Keratinocyte (primary cell): ENCODE results near the gene FHDC1. TPM values are rescaled to one million over a fixed set of nuclear protein-coding genes. Genes with fewer than 3 reads are reported as not detected.

ENCODE experiments used
- DNase-seq: peaks from one replicate; pipeline ENCODE4 v3.0.0-alpha.2; 2011; ENCODE audit warnings: low read depth, missing footprints, low spot score
- FAIRE-seq: peaks from 2 replicates; lab custom pipeline; 2011; peaks lifted over from hg19 to GRCh38; lab: Jason Lieb, UNC
- H2AFZ ChIP-seq: 2 replicates; pipeline ENCODE4 v1.6.0; 2012; ENCODE audit warnings: low read length, control low read depth, inconsistent platforms; ENCODE audit not compliant: control insufficient read depth
- H3K27ac ChIP-seq: 2 replicates; pipeline ENCODE4 v1.5.1; 2011; ENCODE audit warnings: low read length; ENCODE audit not compliant: control insufficient read depth, insufficient read depth
- H3K27me3 ChIP-seq: 3 replicates; pipeline ENCODE4 v1.6.0; 2011; ENCODE audit warnings: low read length; ENCODE audit not compliant: control insufficient read depth, insufficient read depth; ENCODE audit errors: extremely low read depth
- H3K36me3 ChIP-seq, 2 experiments: 2 replicates in 1 of 2; 3 replicates in 1 of 2; pipeline ENCODE4 v1.5.1; 2011; ENCODE audit warnings: low read length in 2 of 2, mild to moderate bottlenecking in 1 of 2; ENCODE audit not compliant: control insufficient read depth in 2 of 2, insufficient read depth in 2 of 2; ENCODE audit errors: extremely low read depth in 1 of 2
- H3K4me1 ChIP-seq: 3 replicates; pipeline ENCODE4 v1.5.1; 2011; ENCODE audit warnings: low read length; ENCODE audit not compliant: control insufficient read depth, insufficient read depth; ENCODE audit errors: extremely low read depth
- H3K4me2 ChIP-seq: 3 replicates; pipeline ENCODE4 v1.6.0; 2011; ENCODE audit warnings: low read depth, low read length; ENCODE audit not compliant: control insufficient read depth, insufficient read depth; ENCODE audit errors: extremely low read depth
- H3K4me3 ChIP-seq, 3 experiments: fragments of 200-600 bp in 1 of 3; sonication (generic) in 1 of 3; 2 replicates in 2 of 3; 3 replicates in 1 of 3; pipeline ENCODE4 v1.5.1; 2011 to 2016; ENCODE audit warnings: low read length in 3 of 3, mild to moderate bottlenecking in 3 of 3, control low read depth in 2 of 3, inconsistent platforms in 1 of 3, low read depth in 1 of 3, mixed read lengths in 1 of 3, mixed run types in 1 of 3, moderate library complexity in 1 of 3; ENCODE audit not compliant: control insufficient read depth in 2 of 3, insufficient read depth in 2 of 3; ENCODE audit errors: extremely low read depth in 1 of 3
- H3K79me2 ChIP-seq: 2 replicates; pipeline ENCODE4 v1.6.0; 2012; ENCODE audit warnings: low read length; ENCODE audit not compliant: control insufficient read depth, insufficient read depth
- H3K9ac ChIP-seq: 3 replicates; pipeline ENCODE4 v1.6.0; 2011; ENCODE audit warnings: low read length; ENCODE audit not compliant: control insufficient read depth, insufficient read depth; ENCODE audit errors: extremely low read depth
- H3K9me1 ChIP-seq: 3 replicates; pipeline ENCODE4 v1.6.0; 2011; ENCODE audit warnings: low read length; ENCODE audit not compliant: control insufficient read depth, insufficient read depth; ENCODE audit errors: extremely low read depth
- H3K9me3 ChIP-seq: 2 replicates; pipeline ENCODE4 v1.5.1; 2012; ENCODE audit warnings: low read depth, low read length; ENCODE audit not compliant: control insufficient read depth
- H4K20me1 ChIP-seq: 3 replicates; pipeline ENCODE4 v1.6.0; 2011; ENCODE audit warnings: low read length; ENCODE audit not compliant: control insufficient read depth, insufficient read depth; ENCODE audit errors: extremely low read depth
- EZH2 ChIP-seq: IDR thresholded peaks from one replicate; pipeline ENCODE4 v1.6.1; 2012; ENCODE audit warnings: inconsistent platforms, mild to moderate bottlenecking, low read length, moderate library complexity
- dilution Hi-C: fragments of 300-500 bp; cut with MboI; formaldehyde crosslinking; loops from one replicate; pipeline ENCODE4 v1.7.0; 2020; ENCODE audit warnings: low sequenced_read_pairs; ENCODE audit not compliant: extremely low pct_ligation_motif_present
- polyA plus RNA-seq, 5 experiments: library from polyadenylated mRNA; depleted of rRNA in 3 of 5; stranded (reverse) in 3 of 5; stranded (forward) in 1 of 5; unstranded in 1 of 5; fragments of >200 nt; gene quantifications; 1 replicate in 1 of 5; 2 replicates in 3 of 5; 3 replicates in 1 of 5; pipeline versions ENCODE4 v1.2.1 to v1.2.3, GENCODE V29; 2011 to 2012; ENCODE audit warnings: missing spikeins in 2 of 5, low read depth in 1 of 5, low replicate concordance in 1 of 5
- TF ChIP-seq, protein P1 (sequence below), 3 experiments: IDR thresholded peaks in 1 of 3; conservative IDR thresholded peaks in 1 of 3; optimal IDR thresholded peaks in 1 of 3; 2 replicates in 2 of 3; 3 replicates in 1 of 3; pipeline versions ENCODE3 to v1.5.1; 2011; ENCODE audit warnings: low read length in 3 of 3, mild to moderate bottlenecking in 3 of 3, moderate library complexity in 2 of 3, control low read depth in 1 of 3, inconsistent platforms in 1 of 3; ENCODE audit not compliant: insufficient read depth in 2 of 3; ENCODE audit errors: extremely low read depth in 1 of 3

Gene FHDC1
- polyA plus RNA-seq, 1 donor (not counting 4 experiments of a cell fraction or from before 2014, with no cell fraction given): 1.6 TPM

DNA sequence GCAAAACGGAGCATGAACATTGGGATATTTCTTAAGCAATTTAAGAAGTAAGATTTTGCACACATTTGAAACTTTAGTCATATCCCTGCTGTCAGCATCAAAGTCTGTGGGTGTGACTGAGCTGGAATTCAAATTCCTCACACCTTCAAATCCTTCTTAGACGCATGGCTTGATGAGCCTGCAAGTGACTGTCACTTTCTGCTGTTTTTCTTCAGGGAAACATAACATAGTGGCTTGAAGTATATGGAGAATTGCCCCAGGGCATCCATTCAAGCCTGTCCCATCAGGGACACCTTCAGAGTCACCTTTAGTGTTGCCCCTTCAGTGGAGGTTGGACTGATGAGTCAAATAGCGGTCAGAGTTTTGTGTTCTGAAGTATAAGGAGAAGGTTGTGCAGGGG lies 17.4 kb downstream of the FHDC1 start:
- Histone ChIP-seq H3K4me1 (no peaks in the 10 kb centered on the region), H3K4me3 (no peak overlapping the region), H3K9ac (no peak overlapping the region), H3K27ac (no peak overlapping the region), H3K27me3 (no peaks in the 10 kb centered on the region), H3K4me2 (no peak overlapping the region), H3K9me3 (no peaks in the 10 kb centered on the region), H3K36me3 (peaks cover 0 to 8% of the 10 kb centered on the region in 2 experiments), H3K9me1 (no peaks in the 10 kb centered on the region), H4K20me1 (no peaks in the 10 kb centered on the region), H2AFZ (no peak overlapping the region), H3K79me2 (no peaks in the 10 kb centered on the region)
- dilution Hi-C loops: no loop called here
- FAIRE-seq (no peak), DNase-seq (no peak)
- TF ChIP-seq EZH2: no peak
- TF ChIP-seq, protein P1, sequence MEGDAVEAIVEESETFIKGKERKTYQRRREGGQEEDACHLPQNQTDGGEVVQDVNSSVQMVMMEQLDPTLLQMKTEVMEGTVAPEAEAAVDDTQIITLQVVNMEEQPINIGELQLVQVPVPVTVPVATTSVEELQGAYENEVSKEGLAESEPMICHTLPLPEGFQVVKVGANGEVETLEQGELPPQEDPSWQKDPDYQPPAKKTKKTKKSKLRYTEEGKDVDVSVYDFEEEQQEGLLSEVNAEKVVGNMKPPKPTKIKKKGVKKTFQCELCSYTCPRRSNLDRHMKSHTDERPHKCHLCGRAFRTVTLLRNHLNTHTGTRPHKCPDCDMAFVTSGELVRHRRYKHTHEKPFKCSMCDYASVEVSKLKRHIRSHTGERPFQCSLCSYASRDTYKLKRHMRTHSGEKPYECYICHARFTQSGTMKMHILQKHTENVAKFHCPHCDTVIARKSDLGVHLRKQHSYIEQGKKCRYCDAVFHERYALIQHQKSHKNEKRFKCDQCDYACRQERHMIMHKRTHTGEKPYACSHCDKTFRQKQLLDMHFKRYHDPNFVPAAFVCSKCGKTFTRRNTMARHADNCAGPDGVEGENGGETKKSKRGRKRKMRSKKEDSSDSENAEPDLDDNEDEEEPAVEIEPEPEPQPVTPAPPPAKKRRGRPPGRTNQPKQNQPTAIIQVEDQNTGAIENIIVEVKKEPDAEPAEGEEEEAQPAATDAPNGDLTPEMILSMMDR (optimal IDR thresholded peaks at IDR 0.05 in 1 of 3, IDR thresholded peaks at IDR 0.05 in 1 of 3, conservative IDR thresholded peaks at IDR 0.05 in 1 of 3; ENCODE audit: extremely low read depth in 1 of 3, insufficient read depth in 2 of 3, low read length in 3 of 3): no peak

DNA sequence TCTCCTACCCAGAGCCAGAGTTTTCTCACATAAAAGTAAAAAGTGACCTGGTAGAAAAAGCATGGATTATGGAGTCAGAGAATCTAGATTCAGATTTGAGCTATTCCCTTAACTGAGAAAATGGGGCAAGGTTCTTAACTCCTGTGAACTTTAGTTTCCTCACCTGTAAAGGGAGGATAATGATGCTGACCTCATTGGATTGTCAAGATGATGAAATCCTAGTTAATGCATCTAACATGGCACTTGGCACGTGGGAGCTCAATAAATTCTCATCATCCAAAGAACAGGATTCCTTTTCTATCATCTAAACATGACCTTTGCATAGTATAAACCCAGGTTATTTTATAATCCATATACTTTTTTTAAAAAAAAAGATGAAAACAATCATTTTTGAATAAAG lies 18.6 kb downstream of the FHDC1 start:
- H3K79me2 ChIP-seq: no peaks in the 10 kb centered on the region

More for the DNA sequence above, 18.6 kb downstream of the FHDC1 start:
- FAIRE-seq (no peak), DNase-seq (no peak)
- TF ChIP-seq EZH2: no peak
- TF ChIP-seq, protein P1 (optimal IDR thresholded peaks at IDR 0.05 in 1 of 3, IDR thresholded peaks at IDR 0.05 in 1 of 3, conservative IDR thresholded peaks at IDR 0.05 in 1 of 3; ENCODE audit: extremely low read depth in 1 of 3, insufficient read depth in 2 of 3, low read length in 3 of 3): no peak
- dilution Hi-C loops: no loop called here
- Histone ChIP-seq H3K9me1 (no peaks in the 10 kb centered on the region), H2AFZ (no peak overlapping the region), H3K4me3 (no peak overlapping the region), H3K27me3 (no peaks in the 10 kb centered on the region), H3K27ac (no peak overlapping the region), H3K4me2 (no peak overlapping the region), H3K36me3 (peaks cover 0 to 6% of the 10 kb centered on the region in 2 experiments), H4K20me1 (no peaks in the 10 kb centered on the region), H3K9ac (no peak overlapping the region), H3K4me1 (no peaks in the 10 kb centered on the region), H3K9me3 (no peaks in the 10 kb centered on the region)
